ENCODE results near the gene KIAA1210.

DNA sequence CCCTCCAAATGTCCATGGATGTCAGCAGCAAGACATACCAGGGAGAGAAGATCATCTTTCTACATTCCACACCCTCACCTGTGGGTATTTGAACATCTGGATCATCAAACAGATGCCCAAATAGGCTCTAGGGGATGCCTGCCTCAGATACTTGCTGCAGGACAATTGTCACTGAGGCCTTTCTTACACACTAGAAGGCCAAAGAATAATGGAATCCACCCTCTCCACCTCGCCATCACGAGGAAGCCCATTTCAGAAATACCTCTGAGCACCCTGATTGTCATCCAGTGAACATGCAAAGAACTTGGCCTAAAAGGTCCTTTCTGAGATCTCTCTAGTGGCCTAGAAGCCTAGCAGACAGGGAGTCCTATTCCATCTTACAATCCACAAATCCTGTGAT lies 6.9 kb upstream of the KIAA1210 start:
- TF ChIP-seq, protein P1, sequence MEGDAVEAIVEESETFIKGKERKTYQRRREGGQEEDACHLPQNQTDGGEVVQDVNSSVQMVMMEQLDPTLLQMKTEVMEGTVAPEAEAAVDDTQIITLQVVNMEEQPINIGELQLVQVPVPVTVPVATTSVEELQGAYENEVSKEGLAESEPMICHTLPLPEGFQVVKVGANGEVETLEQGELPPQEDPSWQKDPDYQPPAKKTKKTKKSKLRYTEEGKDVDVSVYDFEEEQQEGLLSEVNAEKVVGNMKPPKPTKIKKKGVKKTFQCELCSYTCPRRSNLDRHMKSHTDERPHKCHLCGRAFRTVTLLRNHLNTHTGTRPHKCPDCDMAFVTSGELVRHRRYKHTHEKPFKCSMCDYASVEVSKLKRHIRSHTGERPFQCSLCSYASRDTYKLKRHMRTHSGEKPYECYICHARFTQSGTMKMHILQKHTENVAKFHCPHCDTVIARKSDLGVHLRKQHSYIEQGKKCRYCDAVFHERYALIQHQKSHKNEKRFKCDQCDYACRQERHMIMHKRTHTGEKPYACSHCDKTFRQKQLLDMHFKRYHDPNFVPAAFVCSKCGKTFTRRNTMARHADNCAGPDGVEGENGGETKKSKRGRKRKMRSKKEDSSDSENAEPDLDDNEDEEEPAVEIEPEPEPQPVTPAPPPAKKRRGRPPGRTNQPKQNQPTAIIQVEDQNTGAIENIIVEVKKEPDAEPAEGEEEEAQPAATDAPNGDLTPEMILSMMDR (conservative IDR thresholded peaks at IDR 0.05 in 1 of 2, IDR thresholded peaks at IDR 0.05 in 1 of 2; ENCODE audit: extremely low read depth in 1 of 2, insufficient read depth in 1 of 2, low read depth in 1 of 2, low read length in 2 of 2), result no peak
- TF ChIP-seq EZH2 (IDR thresholded peaks at IDR 0.05; ENCODE audit: borderline replicate concordance, low read length), result no peak
